IgD-negative memory B cell (primary cell): ENCODE measurements around the gene TOX2. TPM values are rescaled to one million over a fixed set of nuclear protein-coding genes. Genes with fewer than 3 reads are reported as not detected.
A peak's percentile ranks its signal among the peaks of the same experiment; 100 is the strongest.

Source experiments
- H3K27ac Mint-ChIP-seq, 3 donors: one replicate each; pipeline ENCODE4 v1.8.0; 2020 to 2022; ENCODE audit warnings: mild to moderate bottlenecking in 3 of 3, mixed read lengths in 3 of 3, moderate library complexity in 1 of 3
- H3K27me3 Mint-ChIP-seq: one replicate; pipeline ENCODE4 v1.8.0; 2021; ENCODE audit warnings: mixed read lengths
- H3K36me3 Mint-ChIP-seq: one replicate; pipeline ENCODE4 v1.8.0; 2020; ENCODE audit warnings: mild to moderate bottlenecking, mixed read lengths
- H3K4me1 Mint-ChIP-seq, 3 donors: one replicate each; pipeline ENCODE4 v1.8.0; 2020 to 2022; ENCODE audit warnings: mixed read lengths in 3 of 3, mild to moderate bottlenecking in 1 of 3
- H3K4me3 Mint-ChIP-seq, 4 donors: one replicate each; pipeline ENCODE4 v1.8.0; 2020 to 2022; ENCODE audit warnings: mild to moderate bottlenecking in 4 of 4, mixed read lengths in 4 of 4, moderate library complexity in 3 of 4
- H3K9me3 Mint-ChIP-seq, 3 donors: one replicate each; pipeline ENCODE4 v1.8.0; 2020 to 2021; ENCODE audit warnings: mixed read lengths in 3 of 3, mild to moderate bottlenecking in 1 of 3
- polyA plus RNA-seq: library from polyadenylated mRNA; unstranded; fragments of 300-500 nt; fragmentation: Illumina TruSeq; gene quantifications from one replicate; pipeline ENCODE4 v1.2.3, GENCODE V29; 2021

Gene TOX2
- polyA plus RNA-seq, 1 donor from 2014 or later, result 0.73 TPM

DNA sequence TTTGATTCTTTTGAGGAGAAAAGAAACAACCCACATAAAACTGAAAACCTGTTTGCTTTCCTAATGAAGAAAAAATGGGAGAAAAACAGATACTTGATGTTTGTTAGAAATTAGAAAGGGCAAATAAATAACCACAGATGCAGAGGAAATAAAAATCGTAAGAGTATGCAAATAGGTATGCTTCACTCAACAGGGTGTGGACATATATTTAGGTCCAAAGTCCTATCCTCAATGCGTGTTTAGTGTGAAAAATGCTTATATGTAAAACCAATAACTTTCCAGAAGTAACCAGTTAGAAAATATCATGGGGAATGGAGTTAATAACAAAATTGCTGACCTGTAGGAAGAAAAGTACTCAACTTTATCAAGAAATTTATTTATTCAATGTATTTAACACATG is 135.7 kb downstream of the TOX2 start:
- Mint-ChIP-seq H3K36me3 (no peaks in the 10 kb centered on the region), H3K27me3 (peaks cover 3% of the 10 kb centered on the region), H3K9me3 (no peaks in the 10 kb centered on the region), H3K4me1 (no peaks in the 10 kb centered on the region), H3K4me3 (no peak overlapping the region), H3K27ac (peak overlapping the region in 1 of 3 donors; percentile 73)

- Mint-ChIP-seq H3K27ac (no peak overlapping the region), H3K9me3 (no peaks in the 10 kb centered on the region), H3K4me3 (no peak overlapping the region), H3K4me1 (no peaks in the 10 kb centered on the region), H3K36me3 (no peaks in the 10 kb centered on the region), H3K27me3 (peaks cover 5% of the 10 kb centered on the region)
Observed at GRCh38 chr20:44050925-44051660, 136.4 kb downstream of the TOX2 start.

DNA sequence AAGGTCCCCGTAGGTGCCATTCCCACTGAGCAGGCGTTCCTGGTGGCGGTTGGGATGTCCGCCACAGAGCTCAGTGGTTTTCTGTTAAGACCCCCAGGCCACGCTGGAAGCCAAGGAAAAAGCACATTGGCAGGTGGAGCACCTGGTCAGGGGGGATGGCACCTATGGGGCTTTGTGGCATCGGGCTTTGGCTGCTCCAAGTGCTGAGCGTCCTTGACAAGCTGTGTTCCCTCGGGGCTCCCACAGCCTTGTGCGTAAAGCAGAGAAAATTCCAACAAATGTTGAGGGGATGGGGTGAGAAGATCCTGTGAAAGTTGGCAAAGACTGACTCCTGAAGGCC is 137.0 kb downstream of the TOX2 start:
- Mint-ChIP-seq H3K27ac (no peak overlapping the region), H3K4me1 (no peaks in the 10 kb centered on the region), H3K36me3 (no peaks in the 10 kb centered on the region)

DNA sequence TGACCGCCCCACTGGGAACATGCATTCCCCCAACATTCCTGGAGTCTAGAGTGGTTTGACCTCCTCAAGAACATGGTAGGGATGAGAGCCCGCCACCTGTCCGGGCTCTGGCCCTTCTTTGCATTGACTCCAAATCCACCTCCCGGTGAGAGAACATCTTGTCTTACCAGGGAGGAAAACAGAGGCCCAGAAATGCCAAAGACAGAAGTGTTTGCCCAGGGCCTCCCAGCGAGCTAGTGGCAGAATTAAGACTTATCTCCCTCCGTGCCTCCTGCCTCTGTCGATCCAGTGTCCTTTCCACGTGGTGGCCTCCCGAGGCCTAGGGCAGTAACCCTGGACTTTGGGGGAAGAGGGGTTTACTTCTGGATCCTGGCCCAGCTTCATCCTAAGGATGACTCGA is 137.5 kb downstream of the TOX2 start:
- Mint-ChIP-seq H3K4me3 (no peak overlapping the region), H3K27ac (peak overlapping the region in 1 of 3 donors; percentile 53), H3K36me3 (no peaks in the 10 kb centered on the region), H3K9me3 (no peaks in the 10 kb centered on the region), H3K4me1 (no peaks in the 10 kb centered on the region), H3K27me3 (peaks cover 5% of the 10 kb centered on the region)

More for the DNA sequence above, 137.0 kb downstream of the TOX2 start:
- H3K9me3 Mint-ChIP-seq, result no peaks in the 10 kb centered on the region
- peaks cover 5% of the 10 kb centered on the region for H3K27me3 Mint-ChIP-seq
- no peak overlapping the region for H3K4me3 Mint-ChIP-seq

GRCh38 chr20:44053046-44053445 is 138.4 kb downstream of the TOX2 start:
- H3K27ac Mint-ChIP-seq, result no peak overlapping the region
- peaks cover 0 to 2% (median 0%) of the 10 kb centered on the region in 3 donors for H3K9me3 Mint-ChIP-seq
- H3K27me3 Mint-ChIP-seq, result peaks cover 5% of the 10 kb centered on the region
- no peaks in the 10 kb centered on the region for H3K36me3 Mint-ChIP-seq
- no peaks in the 10 kb centered on the region for H3K4me1 Mint-ChIP-seq
- no peak overlapping the region for H3K4me3 Mint-ChIP-seq

- H3K4me1 Mint-ChIP-seq, result no peaks in the 10 kb centered on the region
- peaks cover 0 to 4% (median 0%) of the 10 kb centered on the region in 3 donors for H3K9me3 Mint-ChIP-seq
- H3K36me3 Mint-ChIP-seq, result no peaks in the 10 kb centered on the region
- peaks cover 5% of the 10 kb centered on the region for H3K27me3 Mint-ChIP-seq
- H3K4me3 Mint-ChIP-seq, result no peak overlapping the region
- H3K27ac Mint-ChIP-seq, result no peak overlapping the region
Observed at GRCh38 chr20:44054118-44054517, 139.5 kb downstream of the TOX2 start.

DNA sequence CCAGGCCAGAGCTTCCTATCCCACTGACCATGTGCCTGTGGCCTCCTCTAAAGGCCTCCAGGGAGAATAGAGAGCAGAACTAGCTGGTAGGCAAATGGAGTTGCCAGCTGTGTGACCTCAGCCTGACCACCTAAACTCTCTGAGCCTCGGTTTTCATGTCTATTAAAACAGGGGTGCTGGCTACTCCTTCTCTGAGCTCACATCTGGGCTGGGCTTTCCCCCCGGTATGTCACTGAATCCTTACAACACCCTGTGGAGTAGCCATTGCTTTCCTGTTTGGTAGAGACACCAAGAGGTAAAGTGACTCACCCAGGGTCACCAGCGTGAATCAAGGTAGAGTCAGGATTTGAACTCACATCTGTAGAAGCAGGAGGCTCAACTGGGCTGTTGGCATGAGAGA is 140.2 kb downstream of the TOX2 start:
- no peaks in the 10 kb centered on the region for H3K4me1 Mint-ChIP-seq
- no peaks in the 10 kb centered on the region for H3K36me3 Mint-ChIP-seq
- H3K9me3 Mint-ChIP-seq, result peaks cover 0 to 4% (median 0%) of the 10 kb centered on the region in 3 donors
- no peak overlapping the region for H3K27ac Mint-ChIP-seq
- peaks cover 5% of the 10 kb centered on the region for H3K27me3 Mint-ChIP-seq
- H3K4me3 Mint-ChIP-seq, result no peak overlapping the region

DNA sequence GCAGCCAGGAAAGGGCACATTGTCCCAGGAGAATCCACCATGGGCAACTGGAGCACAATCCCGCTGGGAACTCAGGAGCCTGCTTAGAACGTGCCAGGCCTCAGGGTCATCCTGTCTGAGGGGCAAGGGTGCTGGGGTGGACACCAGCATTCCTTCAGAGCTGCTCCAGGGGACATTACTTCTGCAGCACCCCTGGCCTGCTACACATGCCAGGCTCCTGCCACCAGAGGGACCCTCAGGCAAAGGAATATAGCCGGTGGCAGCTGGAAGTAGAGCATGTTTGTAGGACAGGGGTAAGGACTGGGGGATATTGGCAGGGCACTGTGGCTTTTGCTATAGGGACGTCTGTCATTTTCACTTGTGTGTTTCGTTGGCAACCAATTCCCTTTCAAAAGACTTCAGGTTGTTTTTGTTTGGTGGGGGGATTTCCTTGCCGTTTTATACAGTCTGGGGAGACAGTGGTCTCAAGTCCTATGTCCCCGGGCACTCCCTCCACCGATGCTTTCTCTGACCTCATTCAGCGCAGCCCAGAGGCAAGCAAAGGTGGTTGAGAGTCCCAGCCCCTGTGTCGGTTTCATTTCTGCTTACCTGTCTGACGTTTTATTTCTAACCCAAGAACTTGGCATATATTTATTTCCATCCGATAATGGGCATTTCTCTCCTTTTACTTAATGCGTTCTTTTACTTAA is 141.5 kb downstream of the TOX2 start:
- Mint-ChIP-seq H3K4me3 (no peak overlapping the region), H3K27ac (no peak overlapping the region), H3K4me1 (no peaks in the 10 kb centered on the region), H3K9me3 (peaks cover 0 to 4% (median 4%) of the 10 kb centered on the region in 3 donors), H3K36me3 (no peaks in the 10 kb centered on the region), H3K27me3 (peaks cover 8% of the 10 kb centered on the region)

DNA sequence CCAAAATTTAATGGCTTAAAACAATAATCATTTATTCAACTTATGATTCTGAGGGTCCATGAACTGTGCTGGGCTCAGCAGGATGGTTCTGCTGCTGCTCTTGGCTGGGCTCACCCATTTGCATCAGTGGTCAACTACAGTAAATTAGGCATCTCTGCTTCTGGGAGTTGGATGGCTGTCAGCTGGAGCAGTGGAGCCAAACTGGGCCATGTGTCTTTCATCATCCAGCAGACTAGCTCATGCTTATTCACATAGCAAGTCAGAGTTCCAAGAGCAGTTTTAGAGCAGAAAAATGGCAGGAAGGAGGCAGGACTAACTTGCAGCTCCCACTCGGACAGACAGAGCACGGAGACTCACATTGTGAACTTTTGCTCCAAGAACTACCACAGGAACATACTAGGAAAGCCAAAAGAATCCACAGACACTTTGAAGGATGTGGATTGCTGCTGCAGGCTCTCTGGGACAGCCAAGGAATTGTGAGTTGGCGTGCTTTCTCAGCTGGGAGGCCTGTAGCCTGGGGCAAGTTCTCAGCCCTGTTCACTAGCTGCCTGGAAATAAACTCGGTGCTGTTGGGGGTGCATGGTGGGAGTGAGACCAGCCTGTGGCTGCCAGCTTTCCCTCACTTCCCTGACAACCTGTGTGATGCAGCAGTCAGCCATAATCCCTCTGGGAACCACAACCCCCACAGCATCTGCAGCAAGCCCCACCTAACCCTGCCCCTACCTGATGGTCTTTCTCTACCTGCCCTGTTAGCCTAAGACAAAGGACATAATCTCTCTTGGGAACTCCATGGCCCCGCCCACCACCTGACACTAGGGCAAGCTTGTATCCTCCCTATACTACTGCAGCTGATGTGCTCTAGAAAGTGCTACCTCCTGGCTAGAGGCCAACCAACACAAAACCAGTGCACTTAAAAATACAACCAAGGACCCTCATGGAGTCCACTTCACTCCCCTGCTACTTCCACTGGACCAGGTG is 143.3 kb downstream of the TOX2 start:
- no peaks in the 10 kb centered on the region for H3K4me1 Mint-ChIP-seq
- H3K9me3 Mint-ChIP-seq, result peaks cover 0 to 4% (median 4%) of the 10 kb centered on the region in 3 donors
- no peak overlapping the region for H3K27ac Mint-ChIP-seq
- H3K27me3 Mint-ChIP-seq, result peaks cover 8% of the 10 kb centered on the region
- peak overlapping the region in 1 of 4 donors; percentile 34 for H3K4me3 Mint-ChIP-seq
- H3K36me3 Mint-ChIP-seq, result no peaks in the 10 kb centered on the region

GRCh38 chr20:44064501-44065400 is 150.1 kb downstream of the TOX2 start:
- Mint-ChIP-seq H3K36me3 (peaks cover 2% of the 10 kb centered on the region), H3K4me3 (no peak overlapping the region), H3K27ac (no peak overlapping the region), H3K4me1 (peaks cover 6 to 8% (median 8%) of the 10 kb centered on the region in 3 donors), H3K9me3 (peaks cover 0 to 4% (median 0%) of the 10 kb centered on the region in 3 donors), H3K27me3 (peaks cover 22% of the 10 kb centered on the region)

GRCh38 chr20:44065401-44066340 is 151.0 kb downstream of the TOX2 start:
- Mint-ChIP-seq H3K36me3 (peaks cover 6% of the 10 kb centered on the region), H3K27ac (no peak overlapping the region), H3K9me3 (peaks cover 0 to 3% (median 0%) of the 10 kb centered on the region in 3 donors), H3K27me3 (peaks cover 25% of the 10 kb centered on the region), H3K4me1 (peaks cover 10 to 14% (median 13%) of the 10 kb centered on the region in 3 donors), H3K4me3 (no peak overlapping the region)

DNA sequence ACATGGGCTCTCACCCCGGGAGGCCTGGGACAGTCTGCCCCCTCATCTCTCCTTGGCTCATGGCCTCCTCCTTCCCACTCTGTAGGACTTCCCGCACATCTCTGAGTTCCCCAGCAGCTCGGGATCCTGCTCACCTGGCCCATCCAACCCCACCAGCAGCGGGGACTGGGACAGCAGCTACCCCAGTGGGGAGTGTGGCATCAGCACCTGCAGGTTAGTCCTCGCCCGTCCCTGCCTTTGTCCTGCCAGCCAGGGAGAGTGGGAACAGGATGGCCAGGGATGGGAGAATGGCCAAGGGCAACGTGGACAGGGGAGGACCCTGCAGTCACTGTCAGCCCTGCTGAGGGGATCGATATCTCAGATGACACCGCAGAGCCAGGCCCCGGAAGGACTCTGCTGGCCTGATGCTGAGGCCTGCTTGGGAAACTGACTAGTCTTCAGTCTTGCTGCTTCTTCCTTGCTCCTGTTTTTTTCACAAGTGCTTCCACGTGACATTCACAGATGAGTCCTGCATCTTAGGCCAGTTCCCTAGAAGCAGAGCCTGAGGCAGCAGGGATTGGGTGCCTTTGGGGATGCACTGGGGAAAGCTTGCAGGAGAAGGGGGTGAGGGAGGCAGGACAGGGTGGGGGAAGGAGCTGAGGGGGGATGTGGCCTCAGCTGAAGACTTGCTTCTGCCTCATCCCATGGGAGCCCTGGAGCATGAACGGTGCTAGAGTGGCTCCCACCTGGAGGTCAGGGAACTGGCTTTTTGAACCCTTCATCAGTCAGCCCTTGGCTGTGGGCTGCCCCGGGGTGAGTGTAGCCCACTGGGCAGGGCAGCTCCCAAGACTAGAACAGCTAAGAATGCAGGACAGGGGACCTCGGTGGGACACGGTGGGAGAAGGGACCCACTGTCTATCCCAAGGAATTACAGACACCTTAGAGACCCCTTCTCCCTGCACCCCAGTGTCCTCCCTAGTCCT is 152.3 kb downstream of the TOX2 start:
- Mint-ChIP-seq H3K4me1 (peaks cover 10 to 14% (median 13%) of the 10 kb centered on the region in 3 donors), H3K36me3 (peaks cover 6% of the 10 kb centered on the region), H3K27me3 (peaks cover 23% of the 10 kb centered on the region), H3K4me3 (no peak overlapping the region), H3K9me3 (no peaks in the 10 kb centered on the region), H3K27ac (no peak overlapping the region)
